Suprapubic skin (tissue), 3 donors: ENCODE measurements around the gene ZRSR2.

Experiments
- CTCF ChIP-seq, 2 donors: fragments of 200-600 bp in 1 of 2; fragments of 450-650 bp in 1 of 2; sonication (generic) in 1 of 2; IDR thresholded peaks; one replicate each; pipeline ENCODE4 v1.5.1; 2016 to 2019; ENCODE audit warnings: antibody characterized with exemption in 2 of 2, mild to moderate bottlenecking in 1 of 2, moderate library complexity in 1 of 2
- POLR2A ChIP-seq, 2 donors: fragments of 450-650 bp; IDR thresholded peaks; one replicate each; pipeline ENCODE4 v1.6.1; 2017; ENCODE audit warnings: antibody characterized with exemption in 2 of 2, mild to moderate bottlenecking in 2 of 2, moderate library complexity in 2 of 2

GRCh38 chrX:15841853-15842516 lies 51.7 kb downstream of the ZRSR2 start:
- TF ChIP-seq CTCF (IDR thresholded peaks at IDR 0.05) = no peak
- TF ChIP-seq POLR2A (IDR thresholded peaks at IDR 0.05) = no peak
